B cell (primary cell): Measurements from ENCODE around the gene SLC23A2. TPM values are rescaled to one million over a fixed set of nuclear protein-coding genes. Genes with fewer than 3 reads are reported as not detected.
A peak's percentile ranks its signal among the peaks of the same experiment; 100 is the strongest.

ENCODE experiments used
- ATAC-seq: fragments of 200-7000 bp; cut with Tn5 transposase; one replicate; pipeline ENCODE4 v1.10.0; 2021; ENCODE audit warnings: low read depth, mild to moderate bottlenecking, moderate number of reproducible peaks, moderate library complexity
- CTCF ChIA-PET: fragments of 350-600 bp; sonication (Branson Sonifier 250); formaldehyde crosslinking; loops from one replicate; lab custom pipeline; 2021; ENCODE audit warnings: antibody characterized with exemption, inconsistent platforms; lab: Charles Lee
- POLR2A ChIA-PET: fragments of 350-600 bp; sonication (Branson Sonifier 250); formaldehyde crosslinking; loops from one replicate; lab custom pipeline; 2021; ENCODE audit warnings: antibody characterized with exemption; lab: Charles Lee
- DNase-seq: peaks from one replicate; pipeline ENCODE4 v3.0.0; 2013
- H2AFZ ChIP-seq: 2 replicates; pipeline ENCODE4 v1.6.1; 2012; ENCODE audit warnings: mild to moderate bottlenecking, low read depth, low read length; ENCODE audit not compliant: insufficient read depth, poor library complexity, severe bottlenecking
- H3K27ac ChIP-seq, 2 donors: 1 replicate in 1 of 2; 2 replicates in 1 of 2; pipeline ENCODE4 v1.5.1; 2012 to 2013; ENCODE audit warnings: low read length in 2 of 2, mild to moderate bottlenecking in 2 of 2, moderate library complexity in 1 of 2
- H3K27me3 ChIP-seq, 4 experiments: fragments of 200-600 bp in 1 of 4; sonication (generic) in 1 of 4; replicated peaks in 1 of 4; 1 replicate in 2 of 4; 2 replicates in 2 of 4; pipeline versions ENCODE4 v1.6.1 to v1.7.0; 2013 to 2016; ENCODE audit warnings: low read length in 3 of 4, mild to moderate bottlenecking in 2 of 4, mixed read lengths in 1 of 4, moderate library complexity in 1 of 4; ENCODE audit not compliant: insufficient read depth in 4 of 4, control insufficient read depth in 3 of 4; ENCODE audit errors: control extremely low read depth in 1 of 4
- H3K36me3 ChIP-seq, 2 experiments: replicated peaks in 1 of 2; 1 replicate in 1 of 2; 2 replicates in 1 of 2; pipeline versions ENCODE4 v1.6.1 to v1.7.1; 2013; ENCODE audit warnings: low read length in 1 of 2; ENCODE audit not compliant: insufficient read depth in 2 of 2, control insufficient read depth in 1 of 2; ENCODE audit errors: control extremely low read depth in 1 of 2, extremely low read depth in 1 of 2
- H3K4me1 ChIP-seq, 2 donors: fragments of 200-600 bp in 1 of 2; sonication (generic) in 1 of 2; 1 replicate in 1 of 2; 2 replicates in 1 of 2; pipeline versions ENCODE4 v1.5.1 to v1.6.1; 2013 to 2017; ENCODE audit warnings: low read length in 2 of 2; ENCODE audit not compliant: control insufficient read depth in 2 of 2, insufficient read depth in 2 of 2
- H3K4me2 ChIP-seq: replicated peaks from 2 replicates; pipeline ENCODE3; 2012; ENCODE audit warnings: mild to moderate bottlenecking, low read depth, low read length; ENCODE audit not compliant: poor library complexity, severe bottlenecking
- H3K4me3 ChIP-seq, 5 experiments: fragments of 200-600 bp in 1 of 5; sonication (generic) in 1 of 5; 1 replicate in 3 of 5; 2 replicates in 2 of 5; pipeline versions ENCODE4 v1.5.1 to v1.7.0; 2011 to 2016; ENCODE audit warnings: low read length in 4 of 5, mild to moderate bottlenecking in 4 of 5, low read depth in 2 of 5, control low read depth in 1 of 5, moderate library complexity in 1 of 5; ENCODE audit not compliant: insufficient read depth in 1 of 5; ENCODE audit errors: control extremely low read depth in 1 of 5, extremely low read depth in 1 of 5
- H3K79me2 ChIP-seq: fragments of 200-600 bp; sonication (generic); one replicate; pipeline ENCODE4 v1.6.0; 2016; ENCODE audit warnings: low read length; ENCODE audit not compliant: control insufficient read depth, insufficient read depth
- H3K9ac ChIP-seq: fragments of 200-600 bp; sonication (generic); 2 replicates; pipeline ENCODE4 v1.6.1; 2017; ENCODE audit warnings: mild to moderate bottlenecking, low read length, moderate library complexity
- H3K9me3 ChIP-seq, 3 donors: one replicate each; pipeline versions ENCODE4 v1.6.1 to v1.7.1; 2013; ENCODE audit warnings: low read length in 2 of 3; ENCODE audit not compliant: control insufficient read depth in 2 of 3, insufficient read depth in 1 of 3; ENCODE audit errors: control extremely low read depth in 1 of 3
- H4K20me1 ChIP-seq: 2 replicates; pipeline ENCODE4 v1.6.0; 2012; ENCODE audit warnings: mild to moderate bottlenecking, low read length; ENCODE audit not compliant: insufficient read depth, control insufficient read depth, poor library complexity, severe bottlenecking
- H3K27ac Mint-ChIP-seq: one replicate; pipeline ENCODE4 v1.8.0; 2021; ENCODE audit warnings: mixed read lengths
- H3K27me3 Mint-ChIP-seq: one replicate; pipeline ENCODE4 v1.8.0; 2021; ENCODE audit warnings: mixed read lengths
- H3K4me1 Mint-ChIP-seq: one replicate; pipeline ENCODE4 v1.8.0; 2021; ENCODE audit warnings: mixed read lengths
- H3K4me3 Mint-ChIP-seq: one replicate; pipeline ENCODE4 v1.8.0; 2021; ENCODE audit warnings: mixed read lengths
- H3K9me3 Mint-ChIP-seq: one replicate; pipeline ENCODE4 v1.8.0; 2022; ENCODE audit warnings: mixed read lengths; ENCODE audit not compliant: insufficient read depth
- CTCF ChIP-seq: fragments of 200-600 bp; IDR thresholded peaks from one replicate; pipeline ENCODE4 v1.8.0; 2022; ENCODE audit warnings: antibody characterized with exemption, mild to moderate bottlenecking
- EZH2 ChIP-seq: IDR thresholded peaks from 2 replicates; pipeline ENCODE4 v1.6.1; 2012; ENCODE audit warnings: borderline replicate concordance, low read depth, mild to moderate bottlenecking, moderate library complexity, low read length; ENCODE audit not compliant: insufficient read depth, poor library complexity, severe bottlenecking
- WGBS: methylation state at CpG from one replicate; pipeline ENCODE4 v1.1.5; 2013; ENCODE audit warnings: missing lambda C conversion rate; ENCODE audit not compliant: insufficient coverage; 5-methylcytosine and 5-hydroxymethylcytosine counted together
- intact Hi-C: fragments of 100-400 bp; cut with micrococcal nuclease; formaldehyde crosslinking; loops from one replicate; pipeline ENCODE4 v1.10.0; 2022
- polyA plus RNA-seq: library from polyadenylated mRNA; depleted of rRNA; stranded (reverse); fragments of >200 nt; gene quantifications from 2 replicates; pipeline ENCODE4 v1.2.3, GENCODE V29; 2012
- total RNA-seq, 2 donors: library from RNA; stranded (reverse); fragments of 120-200 nt in 1 of 2; gene quantifications; 1 replicate in 1 of 2; 2 replicates in 1 of 2; pipeline versions ENCODE4 v1.2.3 to v1.2.4, GENCODE V29; 2013 to 2022

Gene SLC23A2
- total and polyA plus RNA-seq, 2 donors (not counting 1 experiment from before 2014, with no cell fraction given): 23.6 to 70.7 TPM

GRCh38 chr20:4959592-4959991 is 41.7 kb downstream of the SLC23A2 start:
- no peaks in the 10 kb centered on the region for H3K9me3 ChIP-seq
- DNase-seq (no peak), ATAC-seq (no peak)
- H3K36me3 ChIP-seq: peaks cover 0 to 2% of the 10 kb centered on the region in 2 experiments
- H3K27ac Mint-ChIP-seq: no peak overlapping the region
- ChIA-PET CTCF (interaction anchor here (0.6 to 1.6 kb wide), 6 partner anchors 9 to 146 kb away, joined by 3 to 5 read pairs (median 3); no protein-coding TSS in a partner anchor), POLR2A (no interaction called here)
- H4K20me1 ChIP-seq: no peaks in the 10 kb centered on the region
- no peaks in the 10 kb centered on the region for H3K27me3 Mint-ChIP-seq
- no peak overlapping the region for H3K4me2 ChIP-seq
- TF ChIP-seq EZH2 (no peak), CTCF (no peak)
- H3K4me1 Mint-ChIP-seq: peaks cover 39% of the 10 kb centered on the region
- no peaks in the 10 kb centered on the region for H3K27me3 ChIP-seq
- WGBS: 100% methylated on average over 5 of the region's 7 CpGs
- no peaks in the 10 kb centered on the region for H3K9me3 Mint-ChIP-seq
- H3K27ac ChIP-seq: no peak overlapping the region
- H3K9ac ChIP-seq: no peak overlapping the region
- peaks cover 6 to 18% of the 10 kb centered on the region in 2 donors for H3K4me1 ChIP-seq
- intact Hi-C loops: loop anchor here (5.0 kb wide), 1 partner anchor 147 kb away; no protein-coding TSS in a partner anchor
- no peak overlapping the region for H2AFZ ChIP-seq
- H3K4me3 Mint-ChIP-seq: no peak overlapping the region
- no peak overlapping the region for H3K4me3 ChIP-seq
- H3K79me2 ChIP-seq: peaks cover 80% of the 10 kb centered on the region

GRCh38 chr20:4957939-4958362 is 43.4 kb downstream of the SLC23A2 start:
- Histone ChIP-seq H3K9ac (no peak overlapping the region), H3K9me3 (no peaks in the 10 kb centered on the region), H3K4me2 (no peak overlapping the region), H3K4me3 (no peak overlapping the region), H3K27ac (peak overlapping the region in 1 of 2 donors; percentile 15), H2AFZ (no peak overlapping the region), H3K79me2 (peaks cover 75% of the 10 kb centered on the region), H4K20me1 (no peaks in the 10 kb centered on the region), H3K4me1 (peaks cover 6 to 18% of the 10 kb centered on the region in 2 donors), H3K36me3 (peaks cover 0 to 2% of the 10 kb centered on the region in 2 experiments), H3K27me3 (no peaks in the 10 kb centered on the region)
- intact Hi-C loops: loop anchor here (2.0 to 5.0 kb wide), 2 partner anchors 15 to 146 kb away; no protein-coding TSS in a partner anchor
- Mint-ChIP-seq H3K27me3 (no peaks in the 10 kb centered on the region), H3K4me3 (peak overlapping the region; percentile 53), H3K27ac (peak overlapping the region; percentile 62), H3K9me3 (no peaks in the 10 kb centered on the region), H3K4me1 (peaks cover 35% of the 10 kb centered on the region)
- DNase-seq: no peak
- ChIA-PET POLR2A (interaction anchor here (0.7 kb wide), 1 partner anchor 123 kb away, joined by 5 read pairs; no protein-coding TSS in a partner anchor), CTCF (interaction anchor here (0.7 to 4.5 kb wide), 15 partner anchors 9 to 217 kb away, joined by 3 to 47 read pairs (median 4); no protein-coding TSS in a partner anchor)
- TF ChIP-seq CTCF (no peak), EZH2 (no peak)
- peak; percentile 50 for ATAC-seq
- no CpG with 5 or more reads among the region's 2 CpGs for WGBS
